Activated CD4-positive, alpha-beta T cell treated with anti-CD3 and anti-CD28 coated beads for 36 hours (primary cell): ENCODE measurements around the gene KDM7A. TPM values are rescaled to one million over a fixed set of nuclear protein-coding genes. Genes with fewer than 3 reads are reported as not detected.
A peak's percentile ranks its signal among the peaks of the same experiment; 100 is the strongest.

Source experiments
- ATAC-seq: fragments of 200-7000 bp; cut with Tn5 transposase; one replicate; pipeline ENCODE4 v1.10.0; 2021; ENCODE audit warnings: mild to moderate bottlenecking, moderate library complexity
- CTCF ChIA-PET: fragments of 350-600 bp; sonication (Branson Sonifier 250); formaldehyde crosslinking; loops from one replicate; lab custom pipeline; 2021; ENCODE audit warnings: antibody characterized with exemption; lab: Charles Lee
- POLR2A ChIA-PET: fragments of 350-600 bp; sonication (Branson Sonifier 250); formaldehyde crosslinking; loops from one replicate; lab custom pipeline; 2021; ENCODE audit warnings: antibody characterized with exemption, inconsistent platforms; lab: Charles Lee
- DNase-seq: peaks from one replicate; pipeline ENCODE4 v3.0.0-alpha.2; 2020
- H3K27ac Mint-ChIP-seq: one replicate; pipeline ENCODE4 v1.8.0; 2021; ENCODE audit warnings: mixed read lengths
- H3K27me3 Mint-ChIP-seq: one replicate; pipeline ENCODE4 v1.8.0; 2021; ENCODE audit warnings: mixed read lengths
- H3K36me3 Mint-ChIP-seq: one replicate; pipeline ENCODE4 v1.8.0; 2021; ENCODE audit warnings: low read depth, mixed read lengths
- H3K4me1 Mint-ChIP-seq: one replicate; pipeline ENCODE4 v1.8.0; 2021; ENCODE audit warnings: mixed read lengths
- H3K4me3 Mint-ChIP-seq: one replicate; pipeline ENCODE4 v1.8.0; 2021; ENCODE audit warnings: mild to moderate bottlenecking, moderate library complexity, mixed read lengths
- H3K9me3 Mint-ChIP-seq: one replicate; pipeline ENCODE4 v1.8.0; 2021; ENCODE audit warnings: low read depth, mixed read lengths
- intact Hi-C, 2 experiments: fragments of 100-400 bp; cut with DNase I in 1 of 2; cut with micrococcal nuclease in 1 of 2; formaldehyde crosslinking; loops; one replicate each; pipeline versions ENCODE4 v1.14.2 to v1.15.1; 2022 to 2024; cut with DNase I, micrococcal nuclease
- total RNA-seq, 2 experiments: library from RNA; stranded (reverse); gene quantifications; one replicate each; pipeline ENCODE4 v1.2.3, GENCODE V29; 2021

KDM7A gene
- total RNA-seq, 2 experiments from 2014 or later = 17.9 to 28.7 TPM

DNA sequence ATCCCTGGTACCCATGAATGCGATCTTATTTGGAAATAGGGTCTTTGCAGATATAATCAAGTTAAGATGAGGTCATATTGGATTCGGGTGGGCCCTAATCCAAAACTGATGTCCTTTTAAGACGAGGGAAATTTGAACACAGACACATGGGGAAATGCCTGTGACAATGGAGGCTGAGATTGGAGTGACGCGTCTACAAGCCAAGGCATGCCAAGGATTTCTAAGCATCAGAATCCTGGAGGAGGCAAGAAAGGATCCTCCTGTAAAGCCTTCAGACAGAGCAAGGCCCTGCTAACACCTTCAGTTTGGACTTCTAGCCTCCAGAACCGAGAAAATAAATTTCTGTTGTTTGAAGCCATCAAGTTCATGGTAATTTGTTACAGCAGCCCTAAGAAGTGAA, 132.5 kb downstream of the KDM7A start:
- H3K36me3 Mint-ChIP-seq = peaks cover 34% of the 10 kb centered on the region
- CTCF ChIA-PET = no interaction called here
- no peaks in the 10 kb centered on the region for H3K27me3 Mint-ChIP-seq
- no peak for ATAC-seq
- peaks cover under 1% of the 10 kb centered on the region for H3K4me1 Mint-ChIP-seq
- POLR2A ChIA-PET = no interaction called here
- no peak overlapping the region for H3K4me3 Mint-ChIP-seq
- intact Hi-C loops = no loop called here
- H3K9me3 Mint-ChIP-seq = no peaks in the 10 kb centered on the region
- DNase-seq = no peak
- H3K27ac Mint-ChIP-seq = no peak overlapping the region

DNA sequence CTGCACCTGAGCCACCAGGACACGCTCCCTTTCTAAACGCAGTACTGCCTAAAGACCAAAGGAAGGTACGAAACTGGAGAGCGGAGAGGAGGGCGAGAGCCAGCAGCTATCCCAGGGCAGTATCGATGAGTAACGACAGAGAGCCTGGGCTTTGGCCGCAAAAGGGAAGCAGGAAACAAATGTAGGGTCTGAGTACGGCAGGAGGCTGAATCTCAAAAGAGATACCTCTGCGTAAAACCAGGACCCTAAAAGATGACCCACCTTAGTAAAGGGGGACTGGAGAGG, 134.5 kb downstream of the KDM7A start:
- H3K9me3 Mint-ChIP-seq = no peaks in the 10 kb centered on the region
- CTCF ChIA-PET = interaction anchor here (0.6 to 0.7 kb wide), 2 partner anchors 38 to 417 kb away, joined by 3 read pairs; no protein-coding TSS in a partner anchor

DNA sequence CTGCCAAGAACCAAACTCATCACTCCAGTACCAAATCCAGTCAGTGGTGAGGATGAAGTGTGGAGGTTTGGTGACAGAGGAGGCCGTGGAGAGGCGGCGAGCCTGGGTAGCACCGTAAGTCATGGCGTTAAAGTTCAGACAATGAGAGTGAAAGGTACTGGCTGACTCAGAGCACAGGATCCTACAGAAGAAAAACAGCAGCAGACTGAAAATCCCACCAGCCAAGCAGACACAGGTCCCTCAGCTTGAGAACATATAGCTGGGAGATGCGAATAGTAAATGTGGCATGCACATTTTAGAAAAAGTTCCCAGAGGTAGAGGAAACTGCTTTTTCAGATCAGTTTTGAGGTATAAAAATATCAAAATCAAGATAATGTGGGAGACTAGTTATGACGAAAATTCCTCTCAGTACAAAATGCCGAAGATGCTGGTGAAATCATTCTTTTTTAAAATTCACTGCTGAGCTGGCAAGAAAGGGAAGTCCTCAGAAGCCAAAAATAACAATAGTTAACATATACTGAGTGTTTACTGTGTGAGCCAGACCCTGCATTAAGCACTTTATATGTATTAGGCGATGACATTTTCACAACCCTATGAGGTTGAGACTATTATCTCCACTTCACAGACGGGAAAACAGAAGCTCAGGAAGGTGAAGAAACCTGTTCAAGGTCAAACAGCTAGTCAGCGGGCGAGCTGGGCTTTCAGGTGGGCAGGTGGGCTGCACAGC, 135.0 kb downstream of the KDM7A start:
- Mint-ChIP-seq H3K4me3 (no peak overlapping the region), H3K36me3 (peaks cover 37% of the 10 kb centered on the region), H3K27ac (no peak overlapping the region), H3K27me3 (no peaks in the 10 kb centered on the region), H3K9me3 (no peaks in the 10 kb centered on the region), H3K4me1 (peaks cover 2% of the 10 kb centered on the region)
- no peak for ATAC-seq
- intact Hi-C loops = no loop called here
- DNase-seq = no peak
- ChIA-PET CTCF (interaction anchor here (0.6 to 0.7 kb wide), 2 partner anchors 37 to 417 kb away, joined by 3 read pairs; no protein-coding TSS in a partner anchor), POLR2A (no interaction called here)

More for the DNA sequence above, 134.5 kb downstream of the KDM7A start:
- ATAC-seq (no peak), DNase-seq (no peak)
- Mint-ChIP-seq H3K27me3 (no peaks in the 10 kb centered on the region), H3K36me3 (peaks cover 38% of the 10 kb centered on the region), H3K4me3 (no peak overlapping the region), H3K4me1 (peaks cover 2% of the 10 kb centered on the region), H3K27ac (no peak overlapping the region)
- intact Hi-C loops = no loop called here
- POLR2A ChIA-PET = no interaction called here

DNA sequence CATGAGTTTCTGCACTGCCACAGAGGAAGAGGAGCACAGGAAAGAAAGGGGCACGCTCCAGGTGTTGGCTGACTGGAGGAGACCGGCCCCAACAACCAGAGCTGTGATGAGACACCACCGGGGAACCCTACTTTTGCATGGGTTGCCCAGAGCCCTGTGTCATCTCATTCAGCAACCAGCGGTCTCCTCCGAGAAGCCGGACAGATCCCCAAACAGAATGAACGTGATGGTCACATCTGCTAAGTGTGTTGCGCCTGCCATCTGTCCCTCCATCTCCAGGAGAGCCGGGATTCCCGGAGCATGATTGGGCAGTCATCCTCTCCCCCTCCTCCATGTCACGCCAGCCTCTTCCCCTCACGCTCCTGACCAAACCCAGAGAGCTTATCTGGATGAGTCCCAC, 136.9 kb downstream of the KDM7A start:
- H3K9me3 Mint-ChIP-seq = no peaks in the 10 kb centered on the region
- no peak for ATAC-seq
- no peak for DNase-seq
- ChIA-PET POLR2A (no interaction called here), CTCF (interaction anchor here (0.9 kb wide), 1 partner anchor 9 kb away, joined by 3 read pairs; no protein-coding TSS in a partner anchor)
- no peak overlapping the region for H3K4me3 Mint-ChIP-seq
- no peak overlapping the region for H3K27ac Mint-ChIP-seq
- peaks cover 34% of the 10 kb centered on the region for H3K36me3 Mint-ChIP-seq
- H3K4me1 Mint-ChIP-seq = peaks cover 15% of the 10 kb centered on the region
- intact Hi-C loops = loop anchor here in 1 of 2 experiments (10.0 kb wide), 1 partner anchor 265 kb away; no protein-coding TSS in a partner anchor
- H3K27me3 Mint-ChIP-seq = no peaks in the 10 kb centered on the region

DNA sequence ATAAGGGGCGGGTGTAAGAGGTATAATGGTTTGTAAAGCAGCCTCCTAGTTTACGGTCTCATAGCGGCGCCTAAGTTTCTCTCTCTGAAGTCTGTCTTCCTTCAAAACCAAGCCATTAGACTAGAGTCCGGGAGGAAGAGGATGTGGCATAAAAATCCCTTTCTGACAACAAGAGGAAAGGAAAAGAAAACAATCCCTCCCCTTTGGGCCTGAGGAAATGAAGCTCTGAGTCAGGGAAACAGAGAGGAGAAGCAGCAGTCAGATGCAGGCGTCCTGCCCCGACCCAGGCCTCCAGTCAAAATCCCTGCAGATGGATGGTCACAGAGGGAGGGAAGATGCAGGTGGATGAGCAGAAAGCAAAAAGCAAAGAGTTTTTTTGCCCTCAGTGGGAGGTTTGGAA, 137.7 kb downstream of the KDM7A start:
- Mint-ChIP-seq H3K36me3 (peaks cover 33% of the 10 kb centered on the region), H3K4me1 (peaks cover 15% of the 10 kb centered on the region)
- POLR2A ChIA-PET = no interaction called here

DNA sequence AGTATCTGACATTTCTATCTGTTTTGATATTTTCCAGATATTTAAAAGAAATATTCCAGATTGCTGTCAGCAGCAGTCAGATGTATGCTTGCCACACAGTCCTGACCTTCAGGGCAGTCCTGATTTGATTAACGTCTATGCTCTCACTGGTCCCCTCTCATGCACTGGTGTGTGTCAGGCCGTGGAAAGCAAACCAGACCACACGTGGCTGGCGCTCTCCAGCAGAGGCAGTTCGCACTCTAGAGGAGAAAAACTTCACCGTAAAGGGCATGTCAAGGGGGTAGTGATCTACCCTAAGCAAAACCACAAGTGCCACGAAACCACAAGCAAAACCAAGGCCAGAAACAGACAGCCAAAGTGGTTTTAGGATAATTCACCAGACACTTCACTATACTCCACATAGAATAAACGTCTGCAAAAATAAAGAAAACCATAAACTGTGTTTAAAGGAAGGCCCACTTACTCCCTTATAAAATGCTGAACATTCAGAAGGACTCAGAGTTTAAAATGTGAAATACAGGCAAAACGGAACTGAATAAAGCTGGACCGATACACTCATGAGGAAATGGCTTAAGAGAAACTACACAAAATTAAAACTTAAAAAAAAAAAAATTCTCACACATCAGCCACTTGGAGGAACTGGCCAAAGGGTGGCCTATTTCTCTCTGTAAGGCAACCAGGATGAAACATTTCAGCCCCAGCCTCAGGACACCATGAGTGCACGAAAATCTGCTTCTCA, 140.4 kb downstream of the KDM7A start:
- no peak overlapping the region for H3K4me3 Mint-ChIP-seq
- intact Hi-C loops = loop anchor here in 1 of 2 experiments (10.0 kb wide), 1 partner anchor 268 kb away; no protein-coding TSS in a partner anchor

More for the DNA sequence above, 137.7 kb downstream of the KDM7A start:
- ATAC-seq (no peak), DNase-seq (no peak)
- Mint-ChIP-seq H3K4me3 (no peak overlapping the region), H3K9me3 (no peaks in the 10 kb centered on the region), H3K27me3 (no peaks in the 10 kb centered on the region), H3K27ac (no peak overlapping the region)
- CTCF ChIA-PET = interaction anchor here (0.7 kb wide), 1 partner anchor 36 kb away, joined by 3 read pairs; no protein-coding TSS in a partner anchor
- intact Hi-C loops = loop anchor here in 1 of 2 experiments (10.0 kb wide), 1 partner anchor 266 kb away; no protein-coding TSS in a partner anchor

DNA sequence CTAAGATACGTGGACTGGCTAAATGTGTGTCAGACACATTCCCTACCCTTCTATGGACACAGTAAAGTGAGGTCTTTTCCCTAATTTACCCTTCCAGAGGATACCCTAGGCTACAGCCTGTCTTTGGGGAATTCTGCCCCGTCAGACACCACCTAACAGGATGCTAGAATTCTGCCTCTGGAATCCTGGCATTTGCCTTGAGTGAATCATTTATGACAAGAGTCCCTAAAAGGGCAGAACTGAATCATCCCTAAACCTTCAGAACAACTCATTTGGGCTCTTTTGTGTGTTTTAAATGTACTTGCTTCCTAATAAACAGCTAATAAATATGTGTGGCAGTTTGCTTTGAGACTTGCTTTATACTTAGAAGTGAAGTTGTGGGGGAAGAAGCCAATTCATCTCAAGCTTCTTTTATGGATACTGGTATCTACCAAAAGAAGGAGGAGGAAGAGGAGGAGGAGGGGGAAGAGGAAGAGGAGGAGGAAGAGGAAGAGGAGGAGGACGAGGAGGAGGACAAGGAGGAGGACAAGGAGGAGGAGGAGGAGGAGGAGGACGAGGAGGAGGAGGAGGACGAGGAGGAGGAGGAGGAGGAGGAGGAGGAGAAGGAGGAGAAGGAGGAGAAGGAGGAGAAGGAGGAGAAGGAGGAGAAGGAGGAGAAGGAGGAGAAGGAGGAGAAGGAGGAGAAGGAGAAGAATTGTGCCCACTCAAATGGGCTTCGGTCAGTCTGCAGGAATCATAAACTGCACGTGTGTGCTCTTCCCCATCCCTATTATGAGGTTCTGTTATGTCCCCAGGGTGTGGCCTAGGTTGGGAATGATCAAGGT, 141.2 kb downstream of the KDM7A start:
- Mint-ChIP-seq H3K27me3 (no peaks in the 10 kb centered on the region), H3K27ac (no peak overlapping the region), H3K36me3 (peaks cover 33% of the 10 kb centered on the region), H3K9me3 (no peaks in the 10 kb centered on the region), H3K4me1 (peaks cover 25% of the 10 kb centered on the region), H3K4me3 (no peak overlapping the region)
- ChIA-PET POLR2A (no interaction called here), CTCF (interaction anchor here (0.6 to 1.3 kb wide), 3 partner anchors 9 to 417 kb away, joined by 3 to 4 read pairs (median 3); no protein-coding TSS in a partner anchor)
- ATAC-seq (no peak), DNase-seq (no peak)
- intact Hi-C loops = loop anchor here in 1 of 2 experiments (10.0 kb wide), 1 partner anchor 269 kb away; no protein-coding TSS in a partner anchor

More for the DNA sequence above, 140.4 kb downstream of the KDM7A start:
- no peak overlapping the region for H3K27ac Mint-ChIP-seq
- peaks cover 25% of the 10 kb centered on the region for H3K4me1 Mint-ChIP-seq
- ATAC-seq (peak; percentile 82), DNase-seq (peak; percentile 43)
- POLR2A ChIA-PET = no interaction called here
- peaks cover 37% of the 10 kb centered on the region for H3K36me3 Mint-ChIP-seq
- CTCF ChIA-PET = no interaction called here
- H3K27me3 Mint-ChIP-seq = no peaks in the 10 kb centered on the region
- H3K9me3 Mint-ChIP-seq = no peaks in the 10 kb centered on the region

Other genes starting within 250 kb of the KDM7A start
- 10 to 100 TPM; 25.7 to 28.7 TPM for gene PARP12, start 114.0 kb downstream of the KDM7A start, total RNA-seq
- 10 to 100 TPM; 47.5 to 55.5 TPM for gene SLC37A3, start 221.5 kb upstream of the KDM7A start, total RNA-seq
- 10 to 100 TPM; 11.3 to 12.8 TPM for gene RAB19, start 227.1 kb upstream of the KDM7A start, total RNA-seq